Ishikawa (cell line): ENCODE measurements around the gene KLHL10.

Experiments
- CEBPB ChIP-seq: IDR thresholded peaks from 2 replicates; pipeline ENCODE4 v1.6.1; 2012
- CREB1 ChIP-seq: IDR thresholded peaks from 2 replicates; pipeline ENCODE4 v1.6.1; 2012; ENCODE audit warnings: low read depth
- EGR1 ChIP-seq: IDR thresholded peaks from 2 replicates; pipeline ENCODE4 v1.6.1; 2012
- EP300 ChIP-seq: IDR thresholded peaks from 2 replicates; pipeline ENCODE4 v1.6.1; 2012; ENCODE audit warnings: borderline replicate concordance
- FOXM1 ChIP-seq: IDR thresholded peaks from 2 replicates; pipeline ENCODE4 v1.6.1; 2012; ENCODE audit warnings: low read depth, borderline replicate concordance
- NFIC ChIP-seq: IDR thresholded peaks from 2 replicates; pipeline ENCODE4 v1.6.1; 2012
- RAD21 ChIP-seq: IDR thresholded peaks from 2 replicates; pipeline ENCODE4 v1.6.1; 2012; ENCODE audit warnings: low read depth
- REST ChIP-seq: IDR thresholded peaks from 2 replicates; pipeline ENCODE4 v1.6.1; 2012; ENCODE audit warnings: low read depth, mild to moderate bottlenecking
- TAF1 ChIP-seq: IDR thresholded peaks from 2 replicates; pipeline ENCODE4 v1.6.1; 2012; ENCODE audit warnings: low read depth, mild to moderate bottlenecking
- TCF12 ChIP-seq: IDR thresholded peaks from 2 replicates; pipeline ENCODE4 v1.6.1; 2012; ENCODE audit warnings: low read depth
- TEAD4 ChIP-seq: IDR thresholded peaks from 2 replicates; pipeline ENCODE4 v1.6.1; 2012
- YY1 ChIP-seq: IDR thresholded peaks from 2 replicates; pipeline ENCODE4 v1.6.1; 2012; ENCODE audit warnings: low read depth
- ZBTB7A ChIP-seq: IDR thresholded peaks from 2 replicates; pipeline ENCODE4 v1.6.1; 2012; ENCODE audit warnings: low read depth
- TF ChIP-seq, protein P1 (sequence below): IDR thresholded peaks from 2 replicates; pipeline ENCODE4 v1.6.1; 2012
- TF ChIP-seq, protein P2 (sequence below): IDR thresholded peaks from 2 replicates; pipeline ENCODE4 v1.6.1; 2012

Gene KLHL10

DNA sequence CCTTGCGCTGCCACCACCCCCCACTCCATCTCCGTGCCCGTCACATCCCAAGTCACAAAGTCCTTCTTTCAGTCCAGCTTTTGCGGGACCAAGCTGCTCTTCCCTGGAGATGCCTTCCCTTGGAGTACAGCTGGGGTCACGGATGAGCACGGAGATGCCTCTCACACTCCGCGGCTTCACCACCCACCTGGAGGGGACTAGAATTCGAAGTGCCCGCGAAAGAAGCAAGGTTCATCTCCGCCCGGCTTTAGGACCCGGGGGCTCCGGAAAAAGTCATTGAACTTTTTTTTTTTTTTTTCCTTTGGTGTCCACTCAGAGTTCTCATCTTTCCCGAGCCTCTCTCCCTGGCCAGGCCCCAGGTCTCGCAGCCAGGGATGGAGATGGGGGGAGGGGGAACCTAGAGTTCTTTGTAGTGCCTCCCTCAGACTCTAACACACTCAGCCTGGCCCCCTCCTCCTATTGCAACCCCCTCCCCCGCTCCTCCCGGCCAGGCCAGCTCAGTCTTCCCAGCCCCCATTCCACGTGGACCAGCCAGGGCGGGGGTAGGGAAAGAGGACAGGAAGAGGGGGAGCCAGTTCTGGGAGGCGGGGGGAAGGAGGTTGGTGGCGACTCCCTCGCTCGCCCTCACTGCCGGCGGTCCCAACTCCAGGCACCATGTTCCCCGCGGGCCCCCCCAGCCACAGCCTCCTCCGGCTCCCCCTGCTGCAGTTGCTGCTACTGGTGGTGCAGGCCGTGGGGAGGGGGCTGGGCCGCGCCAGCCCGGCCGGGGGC lies 25.1 kb upstream of the KLHL10 start, which contains the start of gene FKBP10:
Gene FKBP10 (plus strand): TSS at position 624 of the 771 bp plus-strand sequence. CDS start 31 bp downstream, at position 655.
- 0 out of 2 replicates have a peak, but pooled peaks have one; percentile 14 for TF ChIP-seq YY1
- TF ChIP-seq CREB1: no peak
- TF ChIP-seq, protein P1, sequence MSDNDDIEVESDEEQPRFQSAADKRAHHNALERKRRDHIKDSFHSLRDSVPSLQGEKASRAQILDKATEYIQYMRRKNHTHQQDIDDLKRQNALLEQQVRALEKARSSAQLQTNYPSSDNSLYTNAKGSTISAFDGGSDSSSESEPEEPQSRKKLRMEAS: peak; percentile 96
- peak; percentile 58; the same call in 1 of the 2 replicates for TF ChIP-seq TCF12
- no peak; the same call in 1 of the 2 replicates for TF ChIP-seq TAF1
- TF ChIP-seq NFIC: peak; percentile 2; the same call in 1 of the 2 replicates
- TF ChIP-seq ZBTB7A: peak; percentile 66; the same call in 1 of the 2 replicates
- TF ChIP-seq, protein P2, sequence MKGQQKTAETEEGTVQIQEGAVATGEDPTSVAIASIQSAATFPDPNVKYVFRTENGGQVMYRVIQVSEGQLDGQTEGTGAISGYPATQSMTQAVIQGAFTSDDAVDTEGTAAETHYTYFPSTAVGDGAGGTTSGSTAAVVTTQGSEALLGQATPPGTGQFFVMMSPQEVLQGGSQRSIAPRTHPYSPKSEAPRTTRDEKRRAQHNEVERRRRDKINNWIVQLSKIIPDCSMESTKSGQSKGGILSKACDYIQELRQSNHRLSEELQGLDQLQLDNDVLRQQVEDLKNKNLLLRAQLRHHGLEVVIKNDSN: peak; percentile 45; the same call in 1 of the 2 replicates

- TF ChIP-seq TAF1 (no peak), EP300 (no peak), TCF12 (no peak), CEBPB (no peak), NFIC (no peak)
Observed at GRCh38 chr17:41813152-41813680, 24.4 kb upstream of the KLHL10 start.

DNA sequence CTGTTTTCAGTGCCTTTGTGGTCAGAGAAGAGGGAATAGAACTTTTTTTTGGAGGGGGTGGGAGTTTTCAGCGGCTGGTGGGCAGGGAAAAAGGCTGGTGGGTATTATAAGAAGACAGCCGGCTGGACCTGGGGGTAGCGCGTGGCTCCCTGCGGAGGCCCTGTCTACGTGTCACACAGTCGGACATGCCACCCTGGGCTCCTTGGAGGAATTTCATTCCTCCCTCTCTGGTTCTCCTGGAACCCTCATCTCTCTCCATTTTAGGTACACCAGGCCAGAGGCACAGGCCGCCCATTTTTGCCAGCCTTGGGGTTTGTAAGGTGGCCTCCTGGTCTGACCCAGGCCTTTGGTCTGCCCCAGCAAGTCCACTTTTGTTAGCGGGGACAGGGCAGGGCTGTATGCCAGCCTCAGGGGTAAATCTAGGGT lies 23.9 kb upstream of the KLHL10 start:
- TF ChIP-seq CREB1: no peak

- TF ChIP-seq REST (peak; percentile 39; the same call in 1 of the 2 replicates), TCF12 (no peak), EP300 (no peak)
Observed at GRCh38 chr17:41814195-41814594, 23.4 kb upstream of the KLHL10 start.

GRCh38 chr17:41816637-41817320 lies 20.8 kb upstream of the KLHL10 start:
- TF ChIP-seq CREB1 (no peak), FOXM1 (no peak), CEBPB (no peak), EP300 (no peak), TCF12 (no peak), TEAD4 (no peak), NFIC (no peak), EGR1 (no peak), ZBTB7A (no peak), RAD21 (no peak), YY1 (no peak)
- TF ChIP-seq, protein P2: no peak
- TF ChIP-seq, protein P1: no peak

DNA sequence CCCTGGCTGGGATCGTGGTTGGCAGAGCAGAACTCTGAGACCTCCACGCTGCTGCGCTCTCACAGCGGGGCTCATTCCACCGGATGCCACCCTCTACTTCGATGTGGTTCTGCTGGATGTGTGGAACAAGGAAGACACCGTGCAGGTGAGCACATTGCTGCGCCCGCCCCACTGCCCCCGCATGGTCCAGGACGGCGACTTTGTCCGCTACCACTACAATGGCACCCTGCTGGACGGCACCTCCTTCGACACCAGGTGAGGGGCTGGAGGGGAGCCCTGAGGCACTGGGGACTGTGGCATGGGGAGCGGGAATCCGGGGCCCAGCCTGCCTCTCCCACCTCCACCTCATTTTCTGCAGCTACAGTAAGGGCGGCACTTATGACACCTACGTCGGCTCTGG lies 19.6 kb upstream of the KLHL10 start:
- TF ChIP-seq REST: no peak
- TF ChIP-seq ZBTB7A: no peak
- TF ChIP-seq RAD21: no peak
- no peak for TF ChIP-seq YY1
- TF ChIP-seq NFIC: no peak
- no peak for TF ChIP-seq TEAD4
- TF ChIP-seq CREB1: no peak
- no peak for TF ChIP-seq FOXM1
- TF ChIP-seq TAF1: no peak
- TF ChIP-seq EP300: no peak
- no peak for TF ChIP-seq CEBPB
- TF ChIP-seq, protein P2: no peak
- TF ChIP-seq EGR1: no peak
